Amniotic stem cell (primary cell): ENCODE data around the gene SETD1B.
A peak's percentile ranks its signal among the peaks of the same experiment; 100 is the strongest.
"Not testable (repeated sequence)": the region's sequence is repeated elsewhere in the genome, so short reads cannot be mapped to it uniquely, and the experiment has no call there.

Source experiments
- DNase-seq: peaks from one replicate; lab custom pipeline; 2025; lab: John Stamatoyannopoulos, UW

Gene SETD1B

DNA sequence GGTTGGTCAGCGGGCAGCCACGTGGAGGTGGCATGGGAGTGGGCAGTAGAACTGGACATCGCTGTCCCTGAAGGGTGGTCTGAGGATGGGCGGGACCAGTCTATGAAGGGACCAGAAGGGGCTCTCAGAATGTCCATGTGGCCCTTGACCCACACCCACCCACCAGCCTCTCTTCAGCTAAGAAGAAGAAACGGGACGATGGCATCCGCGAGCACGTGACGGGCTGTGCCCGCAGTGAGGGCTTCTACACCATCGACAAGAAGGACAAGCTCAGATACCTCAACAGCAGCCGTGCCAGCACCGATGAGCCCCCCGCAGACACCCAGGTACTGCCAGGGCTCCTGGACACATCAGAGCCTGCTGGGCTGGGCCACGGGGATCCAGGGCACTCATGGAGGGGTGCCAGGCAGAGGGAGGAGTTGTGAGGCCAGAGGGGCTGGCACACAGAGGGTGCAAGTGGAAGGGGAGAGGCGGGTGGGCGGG, 21.3 kb downstream of the SETD1B start:
- no peak for DNase-seq

DNA sequence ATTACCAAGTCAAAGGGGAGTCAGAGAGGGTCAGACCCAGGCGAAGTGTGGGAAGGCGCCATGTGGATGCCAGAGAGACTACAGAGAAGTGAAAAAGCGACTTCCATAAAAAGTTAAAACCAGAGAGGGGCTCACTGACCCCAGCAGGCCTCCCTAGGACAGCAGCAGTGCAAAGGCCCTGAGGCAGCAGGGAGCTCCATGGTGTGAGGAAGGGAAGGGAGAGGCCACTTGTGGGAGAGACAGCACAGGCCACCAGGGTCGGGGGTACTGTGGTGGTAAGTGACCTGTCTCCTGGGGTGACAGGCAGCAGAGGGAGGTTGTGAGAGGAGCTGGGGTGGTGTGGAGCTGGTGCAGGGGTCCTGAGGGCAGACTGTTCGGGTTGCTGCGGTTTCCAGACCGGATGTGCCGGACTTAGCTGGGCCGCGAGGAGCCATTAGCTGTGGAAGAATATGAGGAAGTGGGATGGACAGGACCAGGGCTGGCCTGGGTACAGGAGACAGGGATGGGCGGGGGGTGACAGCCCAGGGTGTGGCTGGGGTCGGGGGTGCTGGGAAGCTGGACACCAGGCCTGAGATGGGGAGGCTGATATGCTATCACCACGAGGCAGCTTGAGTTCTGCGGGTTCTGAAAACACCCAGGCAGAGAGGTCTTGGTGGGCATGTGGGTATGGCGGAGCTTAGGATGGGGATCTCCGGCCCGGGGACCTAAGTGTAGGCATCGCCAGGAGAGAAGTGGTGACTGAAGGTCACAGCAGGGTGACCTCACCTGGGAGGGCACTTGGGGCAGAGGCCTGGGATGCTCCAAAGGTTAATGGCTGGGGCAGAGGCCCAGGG, 22.7 kb downstream of the SETD1B start:
- no peak for DNase-seq

DNA sequence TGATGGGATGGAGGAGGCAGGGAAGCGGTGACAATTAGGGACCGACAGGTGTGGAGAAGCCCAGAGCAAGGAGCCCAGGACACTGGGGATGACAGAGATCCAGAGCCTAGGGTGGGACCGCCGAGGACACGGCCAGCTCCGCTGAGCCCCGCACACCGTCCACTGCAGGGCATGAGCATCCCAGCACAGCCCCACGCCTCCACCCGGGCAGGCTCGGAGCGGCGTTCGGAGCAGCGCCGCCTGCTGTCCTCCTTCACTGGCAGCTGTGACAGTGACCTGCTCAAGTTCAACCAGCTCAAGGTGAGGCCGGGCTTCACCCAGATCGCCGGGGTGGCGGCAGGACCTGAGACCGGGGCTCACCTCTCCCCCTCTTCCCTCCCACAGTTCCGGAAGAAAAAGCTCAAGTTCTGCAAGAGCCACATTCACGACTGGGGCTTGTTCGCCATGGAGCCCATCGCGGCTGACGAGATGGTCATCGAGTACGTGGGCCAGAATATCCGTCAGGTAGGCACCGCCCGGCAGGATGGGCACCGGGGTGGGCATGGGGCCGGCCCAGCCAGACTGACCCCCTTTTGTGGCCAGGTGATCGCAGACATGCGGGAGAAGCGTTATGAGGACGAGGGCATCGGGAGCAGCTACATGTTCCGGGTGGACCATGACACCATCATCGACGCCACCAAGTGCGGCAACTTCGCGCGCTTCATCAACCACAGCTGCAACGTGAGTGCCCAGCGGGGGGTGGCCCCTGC, 23.7 kb downstream of the SETD1B start:
- no peak for DNase-seq

DNA sequence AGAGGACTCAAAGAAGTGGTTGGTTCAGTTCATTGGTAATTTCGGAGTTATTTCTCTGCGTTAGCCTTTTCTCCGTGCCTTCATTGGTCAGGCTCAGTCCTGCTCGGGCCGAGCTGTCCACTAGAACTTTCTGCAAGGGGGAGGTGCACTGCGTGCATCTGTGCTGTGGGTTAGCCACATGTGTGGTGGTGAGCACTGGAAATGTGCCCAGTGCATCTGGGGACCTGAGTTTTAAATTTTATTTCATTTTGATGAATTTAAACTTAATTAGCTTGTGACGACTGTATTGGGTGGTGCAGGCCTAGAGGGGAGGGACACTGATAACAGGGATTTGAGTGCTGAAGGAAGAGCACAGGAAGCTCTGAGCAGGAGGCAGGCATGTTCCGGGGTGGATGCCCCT, 24.5 kb downstream of the SETD1B start:
- DNase-seq, result no peak

DNA sequence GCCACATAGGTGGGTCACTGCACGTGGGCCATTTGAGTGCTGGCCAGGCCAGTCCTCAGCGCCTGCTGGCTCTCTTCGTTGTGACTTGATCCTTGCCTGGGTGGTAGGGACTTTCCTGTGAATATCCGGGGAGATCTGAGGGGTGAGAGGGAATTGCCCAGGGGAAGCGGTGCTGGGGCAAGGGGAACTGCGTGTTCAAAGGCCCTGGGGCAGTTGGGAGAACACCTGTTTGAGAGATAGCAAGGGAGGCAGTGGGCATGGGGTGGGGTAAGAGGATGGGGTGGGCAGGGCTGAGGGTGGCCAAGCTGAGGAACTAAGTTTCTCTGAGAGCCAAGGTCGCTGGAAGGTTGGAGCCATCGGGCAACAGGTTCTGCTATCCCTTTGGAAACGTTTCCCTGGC, 25.0 kb downstream of the SETD1B start:
- DNase-seq, result no peak

DNA sequence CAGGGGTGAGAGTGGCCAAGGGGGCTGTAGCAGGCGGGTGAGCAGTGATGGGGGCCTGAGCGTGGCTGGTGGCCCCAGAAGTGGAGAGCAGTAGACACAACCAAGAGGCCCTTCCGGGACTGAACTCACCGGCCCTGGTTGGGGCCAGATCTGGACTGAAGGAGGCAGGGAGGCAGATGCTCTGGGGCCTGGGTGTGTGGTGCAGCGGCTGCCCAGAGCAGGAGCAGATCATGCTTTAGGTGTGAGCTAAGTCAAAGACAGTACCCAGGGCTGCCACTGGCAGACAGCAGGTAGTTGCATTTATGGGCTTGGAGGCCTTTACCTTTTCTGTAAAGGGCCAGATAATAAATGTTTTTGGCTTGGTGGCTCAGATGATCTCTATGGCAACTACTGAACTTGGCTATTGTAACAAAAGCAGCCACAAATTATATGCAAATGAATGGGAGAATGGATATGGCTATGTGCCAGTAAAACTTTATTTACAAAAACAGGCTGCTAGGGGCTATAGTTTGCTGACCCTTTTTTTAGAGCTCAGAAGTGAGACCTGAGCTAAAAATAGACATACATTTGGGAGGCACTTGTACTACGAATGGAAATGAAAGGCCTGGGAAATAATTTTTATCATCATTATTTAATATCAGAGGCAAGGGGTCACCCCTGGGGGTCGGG, 25.6 kb downstream of the SETD1B start:
- DNase-seq, result no peak

DNA sequence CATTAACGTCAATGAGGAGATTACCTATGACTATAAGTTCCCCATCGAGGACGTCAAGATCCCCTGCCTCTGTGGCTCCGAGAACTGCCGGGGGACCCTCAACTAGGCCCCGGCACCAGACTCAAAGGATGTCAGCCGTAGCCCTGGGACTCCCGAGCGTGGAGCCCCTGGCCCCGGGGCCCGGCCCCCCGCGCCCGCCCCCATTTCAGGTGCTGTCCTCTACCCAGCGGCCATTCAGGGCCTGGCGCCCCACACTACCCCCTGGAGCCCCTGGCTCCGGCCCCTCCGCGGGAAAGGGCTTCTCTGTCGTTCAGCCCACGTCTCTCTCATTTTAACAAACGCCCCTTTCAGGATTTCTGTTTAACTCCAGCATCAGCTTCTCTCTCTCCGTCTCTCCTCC, 26.3 kb downstream of the SETD1B start:
- no peak for DNase-seq

DNA sequence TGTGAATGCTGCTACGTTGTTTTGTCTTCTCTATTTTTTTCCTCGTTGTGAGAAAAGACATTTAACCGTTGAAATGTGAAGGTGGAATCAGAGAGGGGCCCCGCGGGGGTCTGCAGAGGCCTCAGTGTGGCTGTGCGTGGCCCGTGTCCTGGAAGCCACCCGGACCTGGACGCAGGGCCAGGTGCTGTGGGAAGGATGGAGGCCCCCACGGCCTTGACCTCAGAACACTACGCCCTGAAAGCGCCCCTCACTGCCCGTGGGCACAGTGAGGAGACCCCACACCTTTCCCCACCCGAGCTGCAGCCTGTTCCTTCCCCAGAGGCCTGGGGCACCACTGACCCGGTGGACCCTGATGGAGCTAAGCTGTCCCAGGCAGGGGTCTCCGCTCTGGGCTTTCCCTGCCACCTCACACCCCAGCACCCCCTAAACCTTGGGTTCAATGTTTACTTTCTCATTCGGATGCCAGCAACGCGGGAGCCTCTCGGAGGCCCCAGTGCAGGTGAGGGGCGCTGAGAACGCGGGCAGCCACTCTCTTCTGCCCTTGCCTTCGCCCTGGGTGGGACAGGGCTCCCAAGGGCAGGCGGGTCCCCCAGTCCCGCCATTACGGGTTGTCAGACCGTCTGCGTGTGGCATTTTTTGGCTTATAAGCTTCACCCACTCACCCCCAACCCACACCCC, 26.9 kb downstream of the SETD1B start:
- DNase-seq, result no peak

DNA sequence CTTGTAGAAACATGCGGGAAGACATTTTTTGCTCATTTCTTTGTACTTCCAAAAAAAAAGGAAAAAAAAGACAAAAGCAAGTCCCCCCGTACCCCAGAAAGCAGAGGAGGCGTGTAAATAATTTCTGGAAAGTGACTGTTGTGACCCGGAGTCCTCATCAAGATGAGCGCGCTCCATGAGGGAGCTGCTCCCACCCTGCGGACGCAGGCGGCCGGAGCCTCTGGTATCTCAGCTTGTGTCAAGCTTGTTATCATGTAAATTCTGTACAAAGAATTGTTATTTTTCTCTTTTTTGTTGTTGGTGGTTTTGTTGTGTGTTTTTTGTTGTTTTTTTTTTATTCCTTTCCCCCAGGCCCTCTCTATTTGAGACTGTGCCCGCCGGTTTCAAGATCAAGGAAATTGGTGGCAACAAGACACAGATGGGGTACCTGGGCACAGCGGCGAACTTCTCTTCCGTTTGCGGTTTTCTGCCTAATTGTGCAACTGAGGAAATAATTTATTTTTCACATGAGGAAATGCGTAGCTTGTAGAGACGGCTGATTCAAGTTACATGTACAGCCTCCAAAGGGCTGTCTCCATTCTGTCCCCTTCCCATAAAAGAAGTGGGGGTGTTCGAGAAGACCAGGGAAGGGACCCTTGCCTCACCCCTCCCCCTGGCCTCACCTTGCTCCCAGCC, 27.9 kb downstream of the SETD1B start:
- DNase-seq, result no peak

DNA sequence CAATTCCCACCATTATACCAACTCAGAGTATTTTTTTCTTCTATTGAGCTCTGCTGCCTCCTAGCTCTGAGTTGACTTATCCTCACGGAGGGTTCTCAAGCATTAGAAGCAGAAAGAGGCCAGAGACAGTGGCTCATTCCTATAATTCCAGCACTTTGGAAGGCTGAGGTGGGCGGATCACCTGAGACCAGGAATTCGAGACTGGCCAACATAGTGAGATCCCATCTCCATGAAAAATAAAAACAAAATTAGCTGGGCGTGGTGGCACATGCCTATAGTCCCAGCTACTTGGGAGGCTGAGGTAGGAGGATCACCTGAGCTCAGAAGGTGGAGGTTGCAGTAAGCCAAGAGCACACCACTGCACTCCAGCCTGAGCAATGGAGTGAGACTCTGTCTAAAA, 33.9 kb downstream of the SETD1B start:
- DNase-seq, result no peak

DNA sequence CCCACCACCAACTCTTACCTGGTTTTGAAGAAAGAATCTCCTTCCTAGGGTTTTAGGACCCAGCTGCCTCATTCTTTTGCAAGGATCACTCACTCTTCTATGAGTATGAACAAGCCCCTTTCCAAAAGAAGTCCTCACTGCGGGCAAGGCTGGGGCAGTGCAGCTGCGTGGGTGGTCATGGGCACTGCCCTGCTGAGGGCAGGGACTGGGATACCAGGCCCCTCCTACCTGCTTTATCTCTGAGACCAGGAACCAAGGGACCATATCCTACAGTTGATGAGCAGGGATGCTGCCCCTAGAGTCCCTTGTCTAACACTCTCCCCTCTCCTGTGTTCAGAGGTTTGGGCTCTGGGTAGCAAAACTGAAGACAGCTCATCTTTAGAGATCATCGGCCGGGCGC, 34.3 kb downstream of the SETD1B start:
- no peak for DNase-seq

DNA sequence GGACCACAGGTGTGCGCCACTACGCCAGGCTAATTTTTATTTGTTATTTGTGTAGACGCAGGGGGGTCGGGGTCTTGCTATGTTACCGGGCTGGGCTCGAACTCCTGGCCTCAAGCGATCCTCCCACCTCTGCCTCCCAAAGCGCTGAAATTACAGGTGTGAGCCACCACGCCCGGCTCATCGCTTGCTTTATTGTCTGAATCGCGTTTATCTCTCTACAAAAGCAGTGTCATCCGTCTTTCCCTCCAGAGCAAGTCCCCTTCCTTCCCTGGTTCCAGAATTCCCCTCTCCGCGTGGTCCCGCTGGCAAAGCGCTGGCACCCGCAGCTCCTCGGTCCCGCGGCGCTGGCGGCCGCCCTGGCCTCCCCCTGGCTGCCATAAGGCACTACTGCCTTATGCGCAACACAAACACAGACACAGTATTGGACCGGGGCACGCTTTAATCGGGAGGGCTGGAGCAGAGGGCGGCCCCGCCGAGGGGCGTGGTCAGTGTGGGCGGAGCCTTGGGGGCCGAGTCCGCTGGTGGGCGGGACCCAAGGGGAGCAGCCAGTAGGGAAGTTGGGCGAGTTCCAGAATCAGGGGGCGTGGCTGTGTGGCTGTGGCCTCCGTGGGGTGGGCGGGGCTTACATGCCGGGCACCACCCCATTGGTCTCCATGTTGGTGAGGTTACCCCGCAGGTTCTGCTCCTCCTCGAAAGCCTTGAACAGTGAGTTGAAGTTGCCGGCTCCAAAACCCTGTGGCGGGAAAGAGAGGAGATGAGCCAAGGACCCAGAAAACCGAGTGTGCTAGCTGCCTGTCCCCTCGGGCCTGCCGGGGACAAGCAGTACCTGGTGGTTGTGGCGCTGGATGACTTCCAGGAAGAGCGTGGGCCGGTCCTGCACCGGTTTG, 35.5 kb downstream of the SETD1B start:
- DNase-seq, result peak; percentile 94

DNA sequence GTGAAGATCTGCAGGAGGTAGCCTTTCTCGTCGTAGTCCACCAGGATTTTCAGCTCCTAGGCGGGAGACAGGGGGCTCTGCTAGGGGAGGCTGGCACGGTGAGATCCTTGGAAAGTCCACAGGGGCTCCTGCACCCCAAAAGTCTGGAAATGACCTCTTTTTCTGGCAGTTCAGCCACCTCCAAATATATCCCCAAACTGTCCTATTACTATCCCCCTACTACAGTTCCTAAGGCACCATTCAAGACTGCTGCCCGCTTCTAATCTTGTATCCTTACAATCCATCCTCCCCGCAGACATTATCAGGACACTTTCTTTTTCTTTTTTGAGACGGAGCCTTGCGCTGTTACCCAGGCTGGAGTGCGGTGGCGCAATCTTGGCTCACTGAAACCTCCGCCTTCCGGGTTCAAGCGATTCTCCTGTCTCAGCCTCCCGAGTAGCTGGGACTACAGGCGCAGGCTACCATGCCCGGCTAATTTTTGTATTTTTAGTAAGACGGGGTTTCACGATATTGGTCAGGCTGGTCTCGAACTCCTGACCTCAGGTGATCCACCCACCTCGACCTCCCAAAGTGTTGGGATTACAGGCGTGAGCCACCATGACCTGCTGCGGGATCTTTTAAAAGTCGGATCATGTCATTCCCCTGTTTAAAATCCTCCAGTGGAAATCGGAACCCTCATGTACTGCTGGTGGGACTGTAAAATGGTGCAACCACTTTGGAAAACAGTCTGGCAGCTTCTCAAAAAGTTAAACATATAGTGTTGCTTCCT, 36.4 kb downstream of the SETD1B start:
- no peak for DNase-seq

DNA sequence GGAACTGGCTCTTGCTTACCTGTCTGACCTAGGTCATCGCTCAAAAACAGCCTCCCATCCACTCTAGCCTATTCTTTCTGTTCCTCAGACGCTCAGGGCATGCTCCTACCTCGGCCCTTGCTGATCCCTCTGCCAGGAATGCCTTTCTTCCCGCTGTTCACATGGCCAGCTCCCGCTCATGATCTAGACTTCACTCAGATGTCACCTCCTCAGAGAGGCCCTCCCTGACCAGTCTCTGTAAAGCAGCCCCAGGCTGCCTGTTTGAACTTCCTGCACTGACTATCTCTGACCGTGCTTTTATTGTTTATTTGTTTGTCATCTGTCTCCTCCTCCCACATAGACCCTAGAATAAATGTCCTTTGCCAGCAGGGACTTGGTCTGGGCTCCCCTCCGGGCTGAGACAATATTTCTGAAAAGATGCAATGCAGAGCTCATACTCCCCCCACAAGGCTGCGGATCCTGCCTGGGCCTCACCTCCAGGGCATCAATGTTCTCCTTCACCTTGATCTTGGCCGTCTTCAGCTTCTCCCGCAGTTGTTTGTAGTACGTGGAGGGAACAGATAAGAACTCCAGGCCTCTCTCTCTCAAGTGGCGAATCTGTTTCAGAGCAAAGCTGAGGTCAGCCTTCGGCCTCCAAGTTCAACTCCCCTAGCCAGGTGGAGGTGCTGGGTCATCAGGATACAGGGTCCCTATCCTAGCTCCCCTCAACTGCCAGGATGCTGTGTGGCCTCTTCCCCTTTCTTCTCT, 39.6 kb downstream of the SETD1B start:
- DNase-seq, result no peak

DNA sequence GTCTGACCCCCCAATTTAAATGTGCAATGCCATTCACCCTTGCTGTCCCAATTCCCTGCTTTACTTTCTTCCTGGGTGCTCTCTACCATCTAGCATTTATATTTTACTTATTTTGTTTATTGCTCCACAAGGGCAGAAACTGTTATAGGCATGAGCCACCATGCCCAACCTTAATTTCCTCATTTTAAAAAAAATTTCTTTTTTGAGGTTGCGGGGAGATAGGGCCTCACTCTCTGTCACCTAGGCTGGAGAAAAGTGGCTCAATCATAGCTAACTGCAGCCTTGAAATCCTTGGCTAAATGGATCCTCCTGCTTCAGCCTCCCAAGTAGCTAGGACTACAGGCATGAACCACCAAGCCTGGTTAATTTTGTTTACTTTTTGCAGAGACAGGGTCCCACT, 41.9 kb downstream of the SETD1B start:
- DNase-seq, result no peak

DNA sequence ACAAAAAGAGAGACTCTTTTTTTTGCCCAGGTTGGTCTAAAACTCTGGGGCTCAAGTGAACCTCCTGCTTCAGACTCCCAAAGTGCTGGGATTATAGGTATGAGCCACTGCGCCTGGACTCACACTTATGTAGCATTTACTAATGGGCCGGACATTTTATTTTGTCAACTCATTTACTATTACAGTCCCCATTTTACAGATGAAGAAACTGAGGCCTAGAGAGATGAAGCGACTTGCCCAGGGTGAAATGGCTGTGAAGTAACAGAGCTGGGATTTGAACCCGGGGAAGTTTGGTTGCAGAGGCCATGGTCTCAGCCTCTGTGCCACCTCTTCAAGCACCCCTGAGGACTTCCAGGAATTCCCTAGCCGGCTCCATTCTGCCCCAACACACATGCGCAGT, 45.4 kb downstream of the SETD1B start:
- DNase-seq, result no peak

DNA sequence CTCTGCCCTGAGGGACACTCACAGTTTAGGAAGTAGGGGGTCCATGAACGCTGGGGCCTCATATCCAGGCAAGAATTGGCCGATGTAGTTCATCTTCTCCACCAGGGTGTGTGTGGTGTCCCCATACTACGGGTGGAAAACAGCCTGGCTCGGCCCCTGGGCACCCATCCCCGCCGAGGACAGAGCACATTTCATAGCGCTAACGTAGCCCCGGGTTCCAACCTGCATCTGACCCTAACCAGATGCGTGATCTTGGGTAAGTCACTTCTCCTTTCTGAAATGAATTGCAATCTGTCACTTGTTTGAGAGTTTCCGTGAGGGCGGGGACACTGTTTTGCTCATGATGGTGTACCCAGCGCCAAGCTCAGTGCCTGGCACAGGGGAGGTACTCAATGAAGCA, 45.9 kb downstream of the SETD1B start:
- DNase-seq, result no peak

DNA sequence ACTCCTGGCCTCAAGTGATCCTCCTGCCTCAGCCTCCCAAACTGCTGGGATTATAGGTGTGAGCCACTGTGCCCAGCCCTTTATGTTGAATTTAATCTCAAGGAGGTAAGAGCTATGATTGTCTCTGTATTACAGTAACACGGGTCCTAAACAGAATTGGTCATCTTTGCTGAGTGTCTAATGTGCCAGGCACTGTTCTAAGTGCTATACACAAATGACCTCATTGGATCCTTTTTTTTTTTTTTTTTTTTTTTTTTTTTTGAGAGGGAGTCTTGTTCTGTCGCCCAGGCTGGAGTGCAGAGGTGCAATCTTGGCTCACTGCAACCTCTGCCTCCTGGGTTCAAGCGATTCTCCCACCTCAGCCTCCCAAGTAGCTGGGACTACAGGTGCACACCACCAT, 48.6 kb downstream of the SETD1B start:
- not testable (repeated sequence) for DNase-seq
